GM23338 (cell line): ENCODE results near the gene SMAD9. TPM values are rescaled to one million over a fixed set of nuclear protein-coding genes. Genes with fewer than 3 reads are reported as not detected.

Experiments
- ATAC-seq: fragments of 200-7000 bp; cut with Tn5 transposase; 3 replicates; pipeline ENCODE4 v1.9.1; 2020
- DNase-seq: peaks from one replicate; pipeline ENCODE4 v3.0.0-alpha.2; 2015; ENCODE audit warnings: low spot score
- H2AFZ ChIP-seq: fragments of 200-600 bp; sonication (generic); 2 replicates; pipeline ENCODE4 v1.8.0; 2016; ENCODE audit warnings: antibody characterized with exemption, mild to moderate bottlenecking, moderate library complexity
- H3F3A ChIP-seq: fragments of 200-600 bp; sonication (generic); replicated peaks from 2 replicates; pipeline ENCODE4 v1.8.0; 2017; ENCODE audit warnings: antibody characterized with exemption, mixed run types, low read depth
- H3K27ac ChIP-seq: fragments of 200-600 bp; sonication (generic); 2 replicates; pipeline ENCODE4 v1.6.1; 2016; ENCODE audit warnings: low read depth
- H3K27me3 ChIP-seq: fragments of 200-600 bp; sonication (generic); 2 replicates; pipeline ENCODE4 v1.8.0; 2016; ENCODE audit warnings: mild to moderate bottlenecking, mixed run types, moderate library complexity; ENCODE audit not compliant: insufficient read depth
- H3K36me3 ChIP-seq: fragments of 200-600 bp; sonication (generic); 2 replicates; pipeline ENCODE4 v1.8.0; 2016; ENCODE audit warnings: mild to moderate bottlenecking; ENCODE audit not compliant: insufficient read depth
- H3K4me1 ChIP-seq: fragments of 200-600 bp; sonication (generic); 2 replicates; pipeline ENCODE4 v1.8.0; 2016; ENCODE audit warnings: mild to moderate bottlenecking, moderate library complexity; ENCODE audit not compliant: insufficient read depth
- H3K4me2 ChIP-seq: fragments of 200-600 bp; sonication (generic); 2 replicates; pipeline ENCODE4 v1.7.1; 2017; ENCODE audit warnings: mixed run types
- H3K4me3 ChIP-seq: fragments of 200-600 bp; sonication (generic); 2 replicates; pipeline ENCODE4 v1.6.1; 2016; ENCODE audit warnings: mixed run types
- H3K79me2 ChIP-seq: fragments of 200-600 bp; sonication (generic); replicated peaks from 2 replicates; pipeline ENCODE4 v1.8.0; 2017; ENCODE audit warnings: mild to moderate bottlenecking; ENCODE audit not compliant: insufficient read depth
- H3K9me2 ChIP-seq: fragments of 200-600 bp; sonication (generic); 2 replicates; pipeline ENCODE4 v1.8.0; 2017; ENCODE audit not compliant: insufficient read depth
- H4K20me1 ChIP-seq: fragments of 200-600 bp; sonication (generic); replicated peaks from 2 replicates; pipeline ENCODE4 v1.8.0; 2017; ENCODE audit warnings: mild to moderate bottlenecking; ENCODE audit not compliant: insufficient read depth
- H3K27ac Mint-ChIP-seq: 2 replicates; pipeline ENCODE4 v1.8.0; 2020; ENCODE audit warnings: inconsistent platforms, mild to moderate bottlenecking, moderate library complexity, mixed read lengths
- H3K27me3 Mint-ChIP-seq: 3 replicates; pipeline ENCODE4 v1.8.0; 2022; ENCODE audit warnings: low read depth, mild to moderate bottlenecking, moderate library complexity, mixed read lengths, inconsistent platforms; ENCODE audit not compliant: insufficient read depth, poor library complexity
- H3K36me3 Mint-ChIP-seq: 3 replicates; pipeline ENCODE4 v1.8.0; 2021; ENCODE audit warnings: low read depth, mild to moderate bottlenecking, inconsistent platforms, moderate library complexity, mixed read lengths
- H3K4me1 Mint-ChIP-seq: 3 replicates; pipeline ENCODE4 v1.8.0; 2020; ENCODE audit warnings: mild to moderate bottlenecking, inconsistent platforms, mixed read lengths
- H3K4me3 Mint-ChIP-seq: 3 replicates; pipeline ENCODE4 v1.8.0; 2021; ENCODE audit warnings: moderate library complexity, mild to moderate bottlenecking, inconsistent platforms, mixed read lengths
- H3K9me3 Mint-ChIP-seq: 3 replicates; pipeline ENCODE4 v1.8.0; 2020; ENCODE audit warnings: moderate library complexity, mild to moderate bottlenecking, inconsistent platforms, mixed read lengths
- CREB1 ChIP-seq: fragments of 250-450 bp; sonication (Bioruptor Pico); IDR thresholded peaks from 2 replicates; pipeline ENCODE4 v1.5.0; 2020; ENCODE audit warnings: low read depth, mild to moderate bottlenecking, moderate library complexity
- CTCF ChIP-seq, 2 experiments: fragments of 200-600 bp in 1 of 2; sonication (generic) in 1 of 2; conservative IDR thresholded peaks; 2 replicates each; pipeline versions ENCODE4 v1.5.1 to v1.6.1; 2016 to 2017; ENCODE audit warnings: antibody characterized with exemption in 2 of 2, low read depth in 2 of 2, mild to moderate bottlenecking in 2 of 2, moderate library complexity in 1 of 2
- ETS1 ChIP-seq: IDR thresholded peaks from 2 replicates; pipeline ENCODE4 v1.6.1; 2016; ENCODE audit warnings: antibody characterized with exemption
- EZH2 ChIP-seq: fragments of 200-600 bp; sonication (generic); IDR thresholded peaks from one replicate; pipeline ENCODE4 v1.8.0; 2017; ENCODE audit warnings: antibody characterized with exemption, mild to moderate bottlenecking, low read depth; ENCODE audit not compliant: unreplicated experiment
- EZH2phosphoT487 ChIP-seq: fragments of 200-600 bp; sonication (generic); IDR thresholded peaks from one replicate; pipeline ENCODE4 v1.8.1; 2018; ENCODE audit warnings: antibody characterized with exemption; ENCODE audit not compliant: unreplicated experiment
- JUNB ChIP-seq: IDR thresholded peaks from one replicate; pipeline ENCODE4 v1.6.1; 2016; ENCODE audit warnings: antibody characterized with exemption; ENCODE audit not compliant: unreplicated experiment
- NANOG ChIP-seq: IDR thresholded peaks from 2 replicates; pipeline ENCODE4 v1.6.1; 2016; ENCODE audit warnings: antibody characterized with exemption, borderline replicate concordance
- POLR2AphosphoS5 ChIP-seq: IDR thresholded peaks from 2 replicates; pipeline ENCODE4 v1.6.1; 2016; ENCODE audit warnings: antibody characterized with exemption, low read depth
- STAT1 ChIP-seq: IDR thresholded peaks from one replicate; pipeline ENCODE4 v1.6.1; 2016; ENCODE audit warnings: antibody characterized with exemption; ENCODE audit not compliant: unreplicated experiment
- ZNF114 ChIP-seq: fragments of 250-450 bp; sonication (Bioruptor Pico); IDR thresholded peaks from 2 replicates; pipeline ENCODE4 v1.5.0; 2020; ENCODE audit warnings: mild to moderate bottlenecking, moderate library complexity
- ZNF331 ChIP-seq: fragments of 250-450 bp; sonication (Bioruptor Pico); IDR thresholded peaks from 2 replicates; pipeline ENCODE4 v1.5.0; 2020; ENCODE audit warnings: low read depth, mild to moderate bottlenecking, moderate library complexity
- polyA plus RNA-seq: library from polyadenylated mRNA; unstranded; fragments of >200 nt; fragmentation: Nextera tagmentation; extraction: Ambion mirVana; gene quantifications from 2 replicates; pipeline ENCODE4 v1.2.1, GENCODE V29; 2016
- total RNA-seq: library from RNA; depleted of rRNA; stranded (reverse); fragments of >200 nt; shearing (Covaris generic); gene quantifications from 2 replicates; pipeline ENCODE4 v1.2.3, GENCODE V29; 2014
- TF ChIP-seq, protein P1 (sequence below): fragments of 250-450 bp; sonication (Bioruptor Pico); IDR thresholded peaks from 2 replicates; pipeline ENCODE4 v1.5.0; 2020; ENCODE audit warnings: mild to moderate bottlenecking, moderate library complexity
- TF ChIP-seq, protein P2 (sequence below): IDR thresholded peaks from one replicate; pipeline ENCODE4 v1.6.1; 2018; ENCODE audit warnings: antibody characterized with exemption; ENCODE audit not compliant: unreplicated experiment

The SMAD9 gene
- total and polyA plus RNA-seq, 2 experiments from 2014 or later, result 0.95 to 1.3 TPM

DNA sequence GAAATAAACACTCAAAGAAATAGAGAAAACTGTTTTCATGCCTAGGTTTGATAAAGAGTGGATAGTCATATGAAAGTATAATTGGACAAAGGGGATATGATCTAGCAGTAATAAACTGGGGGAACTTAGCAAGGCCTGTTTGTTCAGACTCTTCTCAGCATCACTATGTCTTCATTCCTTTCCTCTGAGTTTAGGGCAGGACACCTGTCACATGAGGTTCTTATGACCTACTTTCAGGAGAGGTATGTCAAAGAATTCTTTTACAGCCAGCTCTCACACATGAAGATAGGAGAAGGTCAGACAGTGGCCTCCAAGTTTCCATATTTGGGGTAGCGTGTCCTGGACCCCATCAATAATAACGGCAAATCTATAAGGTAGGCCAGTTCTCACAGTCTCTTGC, 112.4 kb downstream of the SMAD9 start:
- ATAC-seq, result no peak
- no peak overlapping the region for H3K27ac Mint-ChIP-seq
- Histone ChIP-seq H3K36me3 (no peaks in the 10 kb centered on the region), H3K9me2 (peaks cover 8% of the 10 kb centered on the region; the same call in 1 of the 2 replicates), H2AFZ (no peak overlapping the region), H3K4me1 (no peaks in the 10 kb centered on the region), H4K20me1 (no peaks in the 10 kb centered on the region), H3K4me3 (no peak overlapping the region), H3F3A (no peaks in the 10 kb centered on the region), H3K4me2 (no peak overlapping the region), H3K27ac (no peak overlapping the region), H3K27me3 (no peaks in the 10 kb centered on the region), H3K79me2 (no peaks in the 10 kb centered on the region)
- no peaks in the 10 kb centered on the region for H3K9me3 Mint-ChIP-seq
- no peak for DNase-seq
- no peak for TF ChIP-seq STAT1
- TF ChIP-seq ETS1, result no peak
- TF ChIP-seq, protein P1, sequence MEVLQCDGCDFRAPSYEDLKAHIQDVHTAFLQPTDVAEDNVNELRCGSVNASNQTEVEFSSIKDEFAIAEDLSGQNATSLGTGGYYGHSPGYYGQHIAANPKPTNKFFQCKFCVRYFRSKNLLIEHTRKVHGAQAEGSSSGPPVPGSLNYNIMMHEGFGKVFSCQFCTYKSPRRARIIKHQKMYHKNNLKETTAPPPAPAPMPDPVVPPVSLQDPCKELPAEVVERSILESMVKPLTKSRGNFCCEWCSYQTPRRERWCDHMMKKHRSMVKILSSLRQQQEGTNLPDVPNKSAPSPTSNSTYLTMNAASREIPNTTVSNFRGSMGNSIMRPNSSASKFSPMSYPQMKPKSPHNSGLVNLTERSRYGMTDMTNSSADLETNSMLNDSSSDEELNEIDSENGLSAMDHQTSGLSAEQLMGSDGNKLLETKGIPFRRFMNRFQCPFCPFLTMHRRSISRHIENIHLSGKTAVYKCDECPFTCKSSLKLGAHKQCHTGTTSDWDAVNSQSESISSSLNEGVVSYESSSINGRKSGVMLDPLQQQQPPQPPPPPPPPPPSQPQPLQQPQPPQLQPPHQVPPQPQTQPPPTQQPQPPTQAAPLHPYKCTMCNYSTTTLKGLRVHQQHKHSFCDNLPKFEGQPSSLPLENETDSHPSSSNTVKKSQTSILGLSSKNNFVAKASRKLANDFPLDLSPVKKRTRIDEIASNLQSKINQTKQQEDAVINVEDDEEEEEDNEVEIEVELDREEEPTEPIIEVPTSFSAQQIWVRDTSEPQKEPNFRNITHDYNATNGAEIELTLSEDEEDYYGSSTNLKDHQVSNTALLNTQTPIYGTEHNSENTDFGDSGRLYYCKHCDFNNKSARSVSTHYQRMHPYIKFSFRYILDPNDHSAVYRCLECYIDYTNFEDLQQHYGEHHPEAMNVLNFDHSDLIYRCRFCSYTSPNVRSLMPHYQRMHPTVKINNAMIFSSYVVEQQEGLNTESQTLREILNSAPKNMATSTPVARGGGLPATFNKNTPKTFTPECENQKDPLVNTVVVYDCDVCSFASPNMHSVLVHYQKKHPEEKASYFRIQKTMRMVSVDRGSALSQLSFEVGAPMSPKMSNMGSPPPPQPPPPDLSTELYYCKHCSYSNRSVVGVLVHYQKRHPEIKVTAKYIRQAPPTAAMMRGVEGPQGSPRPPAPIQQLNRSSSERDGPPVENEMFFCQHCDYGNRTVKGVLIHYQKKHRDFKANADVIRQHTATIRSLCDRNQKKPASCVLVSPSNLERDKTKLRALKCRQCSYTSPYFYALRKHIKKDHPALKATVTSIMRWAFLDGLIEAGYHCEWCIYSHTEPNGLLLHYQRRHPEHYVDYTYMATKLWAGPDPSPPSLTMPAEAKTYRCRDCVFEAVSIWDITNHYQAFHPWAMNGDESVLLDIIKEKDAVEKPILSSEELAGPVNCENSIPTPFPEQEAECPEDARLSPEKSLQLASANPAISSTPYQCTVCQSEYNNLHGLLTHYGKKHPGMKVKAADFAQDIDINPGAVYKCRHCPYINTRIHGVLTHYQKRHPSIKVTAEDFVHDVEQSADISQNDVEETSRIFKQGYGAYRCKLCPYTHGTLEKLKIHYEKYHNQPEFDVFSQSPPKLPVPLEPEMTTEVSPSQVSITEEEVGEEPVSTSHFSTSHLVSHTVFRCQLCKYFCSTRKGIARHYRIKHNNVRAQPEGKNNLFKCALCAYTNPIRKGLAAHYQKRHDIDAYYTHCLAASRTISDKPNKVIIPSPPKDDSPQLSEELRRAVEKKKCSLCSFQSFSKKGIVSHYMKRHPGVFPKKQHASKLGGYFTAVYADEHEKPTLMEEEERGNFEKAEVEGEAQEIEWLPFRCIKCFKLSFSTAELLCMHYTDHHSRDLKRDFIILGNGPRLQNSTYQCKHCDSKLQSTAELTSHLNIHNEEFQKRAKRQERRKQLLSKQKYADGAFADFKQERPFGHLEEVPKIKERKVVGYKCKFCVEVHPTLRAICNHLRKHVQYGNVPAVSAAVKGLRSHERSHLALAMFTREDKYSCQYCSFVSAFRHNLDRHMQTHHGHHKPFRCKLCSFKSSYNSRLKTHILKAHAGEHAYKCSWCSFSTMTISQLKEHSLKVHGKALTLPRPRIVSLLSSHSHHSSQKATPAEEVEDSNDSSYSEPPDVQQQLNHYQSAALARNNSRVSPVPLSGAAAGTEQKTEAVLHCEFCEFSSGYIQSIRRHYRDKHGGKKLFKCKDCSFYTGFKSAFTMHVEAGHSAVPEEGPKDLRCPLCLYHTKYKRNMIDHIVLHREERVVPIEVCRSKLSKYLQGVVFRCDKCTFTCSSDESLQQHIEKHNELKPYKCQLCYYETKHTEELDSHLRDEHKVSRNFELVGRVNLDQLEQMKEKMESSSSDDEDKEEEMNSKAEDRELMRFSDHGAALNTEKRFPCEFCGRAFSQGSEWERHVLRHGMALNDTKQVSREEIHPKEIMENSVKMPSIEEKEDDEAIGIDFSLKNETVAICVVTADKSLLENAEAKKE (CRISPR knock-in tag), result no peak
- TF ChIP-seq EZH2phosphoT487, result no peak
- no peak for TF ChIP-seq CTCF (conservative IDR thresholded peaks at IDR 0.05; ENCODE audit: low read depth in 2 of 2)
- TF ChIP-seq EZH2, result no peak
- TF ChIP-seq, protein P2, sequence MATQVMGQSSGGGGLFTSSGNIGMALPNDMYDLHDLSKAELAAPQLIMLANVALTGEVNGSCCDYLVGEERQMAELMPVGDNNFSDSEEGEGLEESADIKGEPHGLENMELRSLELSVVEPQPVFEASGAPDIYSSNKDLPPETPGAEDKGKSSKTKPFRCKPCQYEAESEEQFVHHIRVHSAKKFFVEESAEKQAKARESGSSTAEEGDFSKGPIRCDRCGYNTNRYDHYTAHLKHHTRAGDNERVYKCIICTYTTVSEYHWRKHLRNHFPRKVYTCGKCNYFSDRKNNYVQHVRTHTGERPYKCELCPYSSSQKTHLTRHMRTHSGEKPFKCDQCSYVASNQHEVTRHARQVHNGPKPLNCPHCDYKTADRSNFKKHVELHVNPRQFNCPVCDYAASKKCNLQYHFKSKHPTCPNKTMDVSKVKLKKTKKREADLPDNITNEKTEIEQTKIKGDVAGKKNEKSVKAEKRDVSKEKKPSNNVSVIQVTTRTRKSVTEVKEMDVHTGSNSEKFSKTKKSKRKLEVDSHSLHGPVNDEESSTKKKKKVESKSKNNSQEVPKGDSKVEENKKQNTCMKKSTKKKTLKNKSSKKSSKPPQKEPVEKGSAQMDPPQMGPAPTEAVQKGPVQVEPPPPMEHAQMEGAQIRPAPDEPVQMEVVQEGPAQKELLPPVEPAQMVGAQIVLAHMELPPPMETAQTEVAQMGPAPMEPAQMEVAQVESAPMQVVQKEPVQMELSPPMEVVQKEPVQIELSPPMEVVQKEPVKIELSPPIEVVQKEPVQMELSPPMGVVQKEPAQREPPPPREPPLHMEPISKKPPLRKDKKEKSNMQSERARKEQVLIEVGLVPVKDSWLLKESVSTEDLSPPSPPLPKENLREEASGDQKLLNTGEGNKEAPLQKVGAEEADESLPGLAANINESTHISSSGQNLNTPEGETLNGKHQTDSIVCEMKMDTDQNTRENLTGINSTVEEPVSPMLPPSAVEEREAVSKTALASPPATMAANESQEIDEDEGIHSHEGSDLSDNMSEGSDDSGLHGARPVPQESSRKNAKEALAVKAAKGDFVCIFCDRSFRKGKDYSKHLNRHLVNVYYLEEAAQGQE, result no peak
- TF ChIP-seq CREB1 (CRISPR knock-in tag), result no peak
- TF ChIP-seq ZNF114, result no peak
- no peak for TF ChIP-seq JUNB
- no peak for TF ChIP-seq POLR2AphosphoS5
- no peak for TF ChIP-seq NANOG
- TF ChIP-seq ZNF331, result no peak
- H3K27me3 Mint-ChIP-seq, result peaks cover 2% of the 10 kb centered on the region
- no peaks in the 10 kb centered on the region; the same call in 2 of the 3 replicates for H3K4me1 Mint-ChIP-seq
- H3K36me3 Mint-ChIP-seq, result no peaks in the 10 kb centered on the region
- no peak overlapping the region for H3K4me3 Mint-ChIP-seq
